Effector CD4-positive, alpha-beta T cell (primary cell): Measurements from ENCODE around the gene MAP4K3.

Source experiments
- DNase-seq: peaks from one replicate; pipeline ENCODE4 v3.0.0-alpha.2; 2020

Gene MAP4K3

DNA sequence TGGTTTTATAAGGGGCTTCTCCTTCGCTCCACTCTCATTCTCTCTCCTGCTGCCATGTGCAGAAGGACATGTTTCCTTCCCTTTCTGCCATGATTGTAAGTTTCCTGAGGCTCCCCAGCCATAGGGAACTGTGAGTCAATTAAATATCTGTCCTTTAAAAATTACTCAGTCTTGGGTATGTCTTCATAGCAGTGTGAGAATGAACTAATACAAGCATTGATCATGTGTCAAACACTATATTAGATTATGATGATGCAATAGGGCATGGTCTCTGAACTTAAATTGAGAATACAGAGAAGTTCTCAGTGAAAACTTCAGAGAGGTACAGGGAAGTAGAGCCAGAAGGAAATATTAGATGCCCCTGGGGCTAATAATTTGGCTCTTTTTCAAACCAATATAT lies 5.9 kb upstream of the MAP4K3 start:
- no peak for DNase-seq

DNA sequence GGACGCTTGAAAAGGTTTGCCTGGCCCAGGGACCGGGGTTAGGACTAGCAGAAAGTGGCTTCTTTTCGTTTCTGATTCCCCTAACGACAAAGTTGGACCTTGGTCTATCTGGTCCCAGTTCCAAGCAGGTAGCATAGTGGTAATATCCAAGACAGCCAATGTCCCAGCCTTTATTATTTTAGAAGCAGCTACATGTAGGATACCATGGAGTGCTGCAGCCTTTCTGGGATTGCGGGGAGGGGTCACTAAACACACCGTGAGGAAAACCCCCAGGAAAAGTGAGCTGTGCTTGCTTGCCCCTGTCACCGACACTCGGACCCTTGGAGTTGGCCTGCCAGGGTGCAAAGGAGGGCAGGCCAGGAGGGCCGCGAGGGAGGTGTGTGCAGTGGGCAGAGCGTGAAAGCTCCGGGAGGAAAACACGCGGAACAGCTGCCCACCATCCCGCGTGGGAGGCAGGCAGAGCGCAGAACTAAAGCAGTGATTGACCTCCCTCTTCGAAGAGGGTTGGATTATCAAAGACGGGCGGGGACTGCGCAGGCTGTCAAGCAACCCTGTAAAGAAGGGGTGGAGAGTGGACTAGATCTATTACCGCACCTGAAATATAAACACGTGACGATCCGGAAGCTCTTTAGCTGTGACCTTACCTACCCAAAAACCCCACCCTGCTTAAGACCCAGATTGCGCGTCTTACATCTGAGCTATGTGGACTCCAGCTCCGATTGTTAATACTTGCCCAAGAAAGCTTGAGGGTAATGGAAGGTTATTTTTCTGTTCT lies 624 bp upstream of the MAP4K3 start:
- peak; percentile 10 for DNase-seq

DNA sequence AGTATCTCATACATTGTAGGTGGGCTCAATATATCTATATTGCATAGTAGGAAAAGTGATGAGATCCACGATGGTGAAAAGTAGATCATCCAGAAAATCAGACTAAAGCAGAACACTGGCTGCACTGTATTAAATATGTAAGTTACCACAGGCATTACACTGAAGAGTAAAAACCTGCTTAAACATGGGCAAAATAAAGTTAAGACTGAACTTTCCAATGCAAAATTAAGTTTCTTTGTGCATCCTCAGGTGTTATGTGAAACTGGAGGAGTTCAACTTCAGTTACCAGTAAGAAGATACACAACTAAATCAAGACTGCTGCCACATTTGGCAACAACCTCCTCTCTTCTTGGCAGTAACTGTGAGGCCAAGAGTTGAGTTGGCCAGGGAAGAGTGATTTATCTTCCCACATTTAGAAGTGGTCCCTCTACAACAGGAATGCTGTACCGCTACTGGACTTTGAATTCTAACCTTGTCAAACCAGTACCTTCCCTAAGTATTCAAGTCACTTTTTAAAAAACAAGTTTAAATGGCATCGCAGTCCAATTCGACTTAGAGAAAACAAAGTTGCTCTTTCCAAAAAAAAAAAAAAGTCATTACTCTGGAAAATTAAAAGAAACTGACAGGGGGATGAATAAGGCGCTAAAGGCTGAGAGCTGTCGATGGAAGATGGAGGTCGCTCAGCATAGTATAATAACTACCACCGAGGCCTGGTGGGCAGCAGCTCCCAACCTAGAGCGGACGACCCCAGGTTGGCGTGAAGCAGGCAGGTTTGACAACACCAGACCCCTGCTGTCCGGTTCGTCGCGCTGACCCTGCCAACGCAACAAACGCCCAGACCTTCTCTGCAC lies 1.1 kb downstream of the MAP4K3 start:
- no peak for DNase-seq

DNA sequence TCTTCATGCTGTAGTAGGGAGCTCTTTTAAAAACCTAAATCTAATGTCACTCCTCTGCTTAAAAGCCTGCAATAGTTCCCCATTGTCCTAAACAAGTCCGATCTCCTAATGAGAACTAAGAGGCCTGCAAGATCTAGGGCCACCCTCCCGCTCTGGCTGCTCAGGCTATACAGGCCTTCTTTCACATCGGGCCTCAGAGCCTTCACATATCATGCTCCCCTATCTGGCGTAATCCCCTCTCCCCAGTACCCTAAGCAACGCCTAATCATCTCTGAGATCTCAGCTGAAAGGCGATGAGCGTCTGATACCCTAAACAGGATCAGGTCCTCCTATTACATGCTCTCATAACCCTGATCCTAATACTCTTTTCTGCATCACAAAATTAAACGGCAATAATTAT lies 1.9 kb downstream of the MAP4K3 start:
- no peak for DNase-seq

DNA sequence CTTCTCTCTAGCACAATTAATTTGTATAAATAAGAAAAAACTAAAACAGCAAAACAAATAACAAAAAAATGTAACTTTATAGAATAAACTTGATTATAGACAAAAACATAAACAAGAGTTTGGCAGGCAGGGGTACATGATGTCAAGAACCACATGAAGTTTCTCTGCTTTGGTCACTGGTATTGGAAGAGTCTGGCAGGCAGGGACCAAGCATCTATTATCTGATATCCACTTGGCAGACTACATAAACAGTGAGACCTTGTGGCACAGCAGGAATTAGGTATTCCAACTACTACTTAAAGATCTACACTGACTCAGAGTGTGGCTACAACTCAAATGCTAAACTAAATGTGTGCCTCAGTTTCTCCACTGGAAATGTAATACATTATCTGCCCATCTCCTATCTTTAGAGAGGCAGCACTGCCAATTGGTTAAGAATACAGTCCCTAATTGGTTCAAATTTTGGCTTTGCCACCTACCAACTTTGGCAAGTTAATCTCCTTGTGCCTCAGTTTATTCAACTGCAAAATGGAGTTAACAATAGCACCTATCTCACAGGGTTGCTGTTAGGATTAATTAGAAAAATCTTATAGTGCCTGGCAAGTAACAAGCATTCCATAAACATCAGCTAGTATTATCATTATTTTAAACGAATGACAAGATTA lies 2.7 kb downstream of the MAP4K3 start:
- no peak for DNase-seq

DNA sequence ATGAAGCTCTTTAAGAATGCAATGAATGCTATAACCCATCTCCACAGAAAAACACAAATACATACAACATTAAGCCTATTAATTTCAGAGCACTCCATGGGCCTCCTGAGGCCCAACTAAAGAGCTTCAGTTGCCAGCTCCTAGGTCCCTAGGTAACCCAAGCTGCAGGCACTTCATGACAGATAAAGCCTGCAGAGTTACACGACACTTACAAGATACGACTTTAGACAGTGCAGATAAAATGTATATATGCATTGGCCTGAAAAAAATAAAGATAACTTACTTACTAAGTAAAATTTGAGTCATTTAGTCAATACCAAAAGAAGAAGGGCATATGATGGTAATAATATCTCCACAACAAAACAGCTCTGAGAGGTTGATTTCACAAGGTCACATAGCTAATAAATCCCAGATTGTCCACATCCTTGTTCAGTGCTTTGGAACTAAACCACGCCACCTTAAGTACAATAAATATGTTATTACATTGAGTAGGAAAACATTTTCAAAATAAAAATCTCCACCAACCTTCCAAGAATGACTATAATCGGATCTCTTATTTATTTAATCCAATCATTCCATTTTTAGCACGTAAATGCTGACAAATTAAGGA lies 3.4 kb downstream of the MAP4K3 start:
- DNase-seq, result no peak

DNA sequence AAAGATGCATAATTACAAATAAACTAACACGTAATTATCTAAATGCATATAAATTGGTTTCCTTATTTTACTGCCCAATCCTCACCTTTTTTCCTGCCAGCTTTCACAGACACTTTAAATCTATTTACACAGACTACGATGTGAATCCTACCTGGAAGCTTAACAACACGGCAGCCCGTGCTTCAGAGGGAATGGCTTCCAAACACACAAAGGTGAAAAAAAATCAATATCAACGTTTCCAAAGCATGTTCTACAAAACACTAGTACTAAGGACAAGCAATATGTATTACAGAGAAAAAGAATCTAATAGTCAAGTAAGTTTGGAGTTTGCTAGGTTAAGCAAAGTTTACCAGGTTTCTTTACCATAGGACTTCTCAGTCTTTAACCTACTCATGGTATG lies 4.4 kb downstream of the MAP4K3 start:
- DNase-seq, result no peak

DNA sequence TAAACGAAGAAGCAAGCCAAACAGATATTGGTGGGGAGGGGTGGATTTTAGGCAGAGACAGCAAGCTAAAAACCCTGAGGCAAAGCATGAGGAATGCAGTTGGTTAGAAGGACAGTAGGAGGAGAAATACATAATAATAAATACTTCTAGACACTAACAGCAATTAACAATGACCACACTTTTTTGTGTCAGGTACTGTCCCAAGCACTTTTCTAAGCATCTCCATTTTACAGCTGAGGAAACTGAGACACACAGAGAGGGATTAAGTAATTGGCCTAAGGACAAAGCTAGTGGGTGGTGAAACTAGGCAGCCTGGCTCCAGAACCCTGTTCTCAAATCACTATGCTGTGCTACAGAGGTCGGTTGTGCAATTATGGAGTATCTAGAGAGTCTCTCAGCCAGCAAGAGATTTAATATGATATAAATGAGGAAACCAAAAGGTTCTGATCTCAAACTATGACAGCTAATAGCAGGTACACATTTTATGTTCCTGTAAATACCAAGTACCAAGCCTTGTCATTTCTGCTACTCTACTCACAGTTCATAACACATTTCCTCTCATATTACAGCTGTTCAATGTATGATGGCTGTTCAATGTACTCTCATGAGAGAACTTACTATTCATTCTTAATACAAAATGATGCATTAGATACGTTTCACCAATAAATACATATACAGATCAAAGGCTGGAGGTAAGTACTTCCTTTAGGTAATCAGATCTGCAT lies 5.3 kb downstream of the MAP4K3 start:
- DNase-seq, result no peak

DNA sequence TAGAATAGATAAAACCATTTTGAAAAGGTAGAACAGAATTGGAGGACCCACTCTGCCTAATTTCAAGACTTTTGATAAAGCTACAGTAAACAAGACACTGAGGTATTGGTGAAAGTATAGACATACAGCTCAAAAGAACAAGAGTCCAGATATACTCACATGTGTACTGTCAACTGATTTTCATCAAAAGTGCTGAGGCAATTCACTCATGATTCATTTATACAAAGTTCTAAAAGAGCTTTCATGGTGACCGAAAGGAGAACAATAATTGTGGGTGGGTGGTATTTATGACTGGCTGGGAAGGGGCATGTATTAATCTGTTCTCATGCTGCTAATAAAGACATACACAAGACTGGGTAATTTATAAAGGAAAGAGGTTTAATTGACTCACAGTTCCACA lies 7.3 kb downstream of the MAP4K3 start:
- no peak for DNase-seq

DNA sequence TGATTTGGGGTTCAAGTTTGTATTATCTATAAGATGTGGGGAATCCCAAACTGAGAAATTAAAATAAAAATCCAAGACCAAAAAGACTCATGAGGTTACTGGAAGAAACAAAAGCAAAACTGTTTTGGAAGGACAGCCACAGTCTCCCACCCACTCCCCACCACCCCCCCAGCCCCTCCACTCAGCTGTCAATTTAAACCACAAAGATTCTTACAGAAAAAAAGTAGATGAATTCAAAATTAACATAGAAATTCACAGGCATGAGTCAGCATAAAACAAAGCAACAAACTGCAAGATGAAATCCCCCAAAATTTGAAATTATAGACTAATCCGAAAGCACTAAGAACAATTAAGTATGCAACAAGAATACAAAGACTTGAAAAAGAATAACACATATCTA lies 12.1 kb downstream of the MAP4K3 start:
- DNase-seq, result no peak

DNA sequence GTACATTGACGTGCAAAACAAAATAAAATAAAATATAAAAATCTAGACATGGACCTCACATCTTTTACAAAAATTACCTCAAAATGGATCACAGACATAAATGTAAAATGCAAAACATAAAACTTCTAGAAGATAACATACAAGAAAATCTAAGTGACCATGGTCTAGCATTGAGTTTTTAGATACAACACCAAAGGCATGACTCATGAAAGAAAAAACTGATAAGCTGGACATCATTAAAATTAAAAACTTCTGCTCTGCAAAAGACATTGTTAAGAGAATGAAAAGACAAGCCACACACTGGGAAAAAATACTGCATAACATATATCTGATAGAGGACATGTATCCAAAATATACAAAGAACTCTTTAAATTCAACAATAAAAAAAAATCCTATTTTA lies 14.4 kb downstream of the MAP4K3 start:
- no peak for DNase-seq

DNA sequence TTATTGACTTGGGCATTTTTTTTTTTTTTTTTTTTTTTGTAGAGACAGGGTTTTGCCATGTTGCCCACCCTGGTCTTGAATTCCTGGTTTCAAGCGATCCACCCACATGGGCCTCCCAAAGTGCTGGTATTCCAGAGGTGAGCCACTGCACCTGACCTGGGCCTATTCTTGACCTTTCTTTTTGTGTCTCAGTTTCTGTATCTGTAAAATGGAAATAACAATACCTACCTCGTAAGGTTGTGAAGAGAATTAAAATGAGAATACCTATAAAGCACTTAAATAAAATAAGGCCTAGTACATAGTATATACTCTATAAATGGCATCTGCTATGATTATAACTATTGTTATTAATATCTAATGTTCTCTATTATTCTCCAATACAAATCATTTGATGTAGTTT lies 15.7 kb downstream of the MAP4K3 start:
- DNase-seq, result no peak

DNA sequence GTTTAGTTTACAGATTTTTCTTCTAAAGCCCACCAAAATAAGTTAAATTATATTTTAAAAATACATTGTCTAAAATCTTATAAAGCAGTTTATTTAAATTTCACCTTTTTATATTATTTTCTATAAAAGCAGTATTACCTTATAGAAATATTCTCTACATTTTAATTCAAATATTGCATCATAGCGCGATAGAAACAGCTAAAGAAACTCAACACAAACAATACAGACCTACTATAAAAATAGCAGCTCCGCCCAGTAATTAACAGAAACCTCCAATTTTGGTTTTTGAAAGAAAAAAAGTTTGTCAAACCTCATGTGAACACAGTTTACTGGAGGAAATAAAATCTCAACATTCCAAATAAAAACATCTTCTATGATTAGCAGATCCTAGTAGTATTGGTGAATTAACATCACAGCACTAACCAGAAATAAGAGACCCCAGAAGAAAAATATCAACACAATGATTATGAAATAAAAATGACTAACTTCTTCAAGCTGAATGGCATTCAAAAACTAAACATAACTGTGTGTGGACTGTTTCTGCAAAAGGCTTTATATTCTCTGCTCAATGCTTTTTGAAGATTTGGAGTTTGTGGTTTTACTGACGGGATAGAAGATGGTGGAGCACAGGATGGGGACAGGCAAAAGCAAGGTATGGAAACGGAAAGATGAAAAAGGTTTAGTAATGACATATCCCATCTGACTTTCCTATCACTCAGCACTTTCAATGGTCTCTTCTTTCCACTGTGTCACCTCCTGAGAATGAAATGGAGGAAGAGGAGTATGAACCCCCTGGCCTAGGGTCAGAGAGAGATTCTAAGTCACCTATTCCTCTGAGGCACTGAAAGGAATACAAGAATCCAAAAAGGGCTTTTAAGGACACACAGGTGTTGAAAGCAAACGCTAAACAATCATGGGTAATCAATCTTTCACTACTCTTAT lies 17.5 kb downstream of the MAP4K3 start:
- no peak for DNase-seq

DNA sequence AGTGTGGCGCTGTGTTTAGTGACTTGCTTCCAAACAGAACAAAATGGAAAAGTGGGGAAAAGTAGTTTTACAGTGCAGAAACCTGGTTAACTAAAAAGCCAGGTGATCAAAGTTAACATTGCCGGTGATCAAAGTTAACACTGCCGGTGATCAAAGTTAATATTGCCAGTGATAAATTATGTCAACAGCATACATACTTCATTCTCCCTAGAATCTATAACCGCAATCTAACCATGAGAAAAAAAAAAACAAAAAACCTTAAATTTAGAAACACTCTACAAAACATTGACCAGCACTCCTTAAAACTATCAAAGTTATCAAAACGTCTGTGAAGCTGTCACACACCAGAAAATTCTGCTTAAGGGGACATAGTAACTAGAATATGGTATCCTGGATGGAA lies 18.6 kb downstream of the MAP4K3 start:
- DNase-seq, result no peak

DNA sequence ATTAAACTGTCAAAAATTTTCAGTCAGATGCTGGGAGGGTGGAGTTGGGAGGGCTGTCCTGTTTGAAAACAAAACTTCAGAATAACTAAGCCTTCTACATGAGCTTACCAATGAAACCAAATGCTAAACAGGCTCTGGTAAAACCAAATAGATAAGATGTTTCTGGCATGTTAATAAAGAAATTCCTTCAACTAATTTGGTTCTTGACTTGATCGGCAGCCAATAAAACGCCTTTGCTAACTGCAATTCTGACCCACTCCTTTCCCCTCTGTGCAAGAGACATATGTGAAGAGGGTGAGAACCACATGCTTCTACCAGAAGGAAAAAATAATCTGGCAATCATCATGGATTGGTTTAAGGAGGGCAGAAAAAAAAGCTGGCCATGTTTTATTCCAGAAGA lies 20.9 kb downstream of the MAP4K3 start:
- no peak for DNase-seq

DNA sequence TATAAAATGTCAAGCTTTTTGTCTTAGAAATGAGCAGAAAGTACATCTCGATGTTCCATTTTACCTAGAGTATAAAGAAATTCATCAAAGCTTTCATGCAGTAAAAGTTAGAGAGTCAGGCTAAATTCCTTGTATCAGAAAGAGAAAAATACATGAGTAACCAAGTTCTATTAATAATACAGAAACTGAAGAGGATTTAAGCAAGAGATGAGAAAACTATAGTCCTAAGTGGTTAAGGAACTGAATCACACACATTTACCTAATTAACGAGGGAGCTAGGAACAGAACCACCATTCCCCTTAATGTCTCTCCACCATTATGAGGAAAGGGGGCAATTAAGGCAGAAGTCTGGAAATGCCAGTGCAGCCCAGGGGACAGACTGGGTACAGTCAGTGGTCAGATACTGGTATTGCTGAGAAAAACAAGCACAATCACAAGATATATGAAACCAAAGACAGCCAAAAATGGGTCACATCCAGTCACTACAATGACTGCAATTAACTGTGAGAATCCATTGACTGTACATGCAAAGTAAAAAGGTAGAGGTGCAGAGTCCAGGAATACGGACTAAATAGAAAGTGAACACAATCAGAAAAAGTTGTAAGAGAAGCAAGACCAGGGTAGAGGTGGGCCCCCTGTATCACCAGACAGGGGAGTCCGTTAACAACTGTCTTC lies 23.9 kb downstream of the MAP4K3 start:
- DNase-seq, result no peak

DNA sequence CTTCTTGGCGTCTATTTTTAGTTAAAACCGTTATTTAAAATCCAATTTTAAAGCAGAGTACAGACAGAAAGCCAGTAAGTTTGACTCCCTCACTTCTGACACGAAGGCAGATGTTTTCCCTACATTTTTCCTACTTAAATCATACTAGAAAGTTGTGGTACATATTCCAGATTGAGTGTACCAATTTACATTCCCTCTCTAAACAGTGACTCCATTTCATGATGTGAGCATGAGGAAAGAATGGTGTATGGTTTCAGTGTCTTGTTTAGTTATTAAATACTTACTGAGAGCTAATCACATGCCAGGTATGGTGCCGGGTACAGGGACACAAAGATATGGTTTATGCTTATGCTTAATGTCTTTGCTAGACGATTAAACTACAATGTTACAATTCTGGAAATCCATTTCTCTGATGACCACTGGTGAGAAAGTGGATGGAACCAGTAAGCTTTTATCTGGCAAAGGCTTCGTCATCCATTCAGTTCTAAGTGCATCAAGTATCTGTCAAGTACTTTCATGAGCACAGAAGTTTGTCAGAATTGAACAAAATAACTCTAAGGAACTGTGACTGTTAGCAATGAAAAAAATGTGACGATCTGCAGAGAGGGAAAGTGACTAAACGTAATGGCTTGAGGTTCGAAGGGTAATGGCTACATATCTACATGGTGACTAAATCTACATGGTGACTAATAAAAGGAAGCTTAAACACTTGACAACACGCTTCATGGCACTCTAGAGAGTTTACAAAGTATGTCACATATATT lies 25.7 kb downstream of the MAP4K3 start:
- no peak for DNase-seq

DNA sequence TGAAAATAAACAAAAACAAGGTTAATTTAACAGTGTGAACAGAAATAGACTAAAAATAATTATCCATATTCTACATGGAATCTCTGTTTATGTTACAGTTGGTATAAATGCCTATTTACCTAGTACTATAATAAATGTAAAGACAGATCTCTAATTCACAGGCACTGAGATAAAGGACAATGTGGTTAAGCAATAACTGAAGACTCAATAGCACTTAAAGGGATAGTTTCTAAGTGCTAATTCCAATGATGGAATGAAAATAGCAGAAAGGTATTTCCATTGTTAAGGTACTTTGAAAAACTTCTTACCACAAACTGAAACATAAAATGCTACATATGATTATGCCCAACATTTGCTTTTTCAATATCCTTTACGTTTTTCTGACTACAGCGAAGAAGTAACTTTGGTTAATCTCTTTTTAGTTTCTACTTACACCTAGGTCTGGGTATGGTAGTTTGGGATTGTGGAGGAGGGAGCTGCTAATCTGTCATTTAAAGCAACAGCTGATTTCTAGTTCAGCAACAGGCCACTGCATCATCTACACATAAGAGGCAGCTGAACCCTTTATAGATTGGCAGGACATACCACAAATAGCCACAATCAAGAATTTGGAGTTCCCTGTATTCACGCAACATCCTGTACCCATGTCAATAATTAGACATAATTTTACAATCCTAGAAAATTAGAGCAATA lies 27.2 kb downstream of the MAP4K3 start:
- DNase-seq, result no peak

DNA sequence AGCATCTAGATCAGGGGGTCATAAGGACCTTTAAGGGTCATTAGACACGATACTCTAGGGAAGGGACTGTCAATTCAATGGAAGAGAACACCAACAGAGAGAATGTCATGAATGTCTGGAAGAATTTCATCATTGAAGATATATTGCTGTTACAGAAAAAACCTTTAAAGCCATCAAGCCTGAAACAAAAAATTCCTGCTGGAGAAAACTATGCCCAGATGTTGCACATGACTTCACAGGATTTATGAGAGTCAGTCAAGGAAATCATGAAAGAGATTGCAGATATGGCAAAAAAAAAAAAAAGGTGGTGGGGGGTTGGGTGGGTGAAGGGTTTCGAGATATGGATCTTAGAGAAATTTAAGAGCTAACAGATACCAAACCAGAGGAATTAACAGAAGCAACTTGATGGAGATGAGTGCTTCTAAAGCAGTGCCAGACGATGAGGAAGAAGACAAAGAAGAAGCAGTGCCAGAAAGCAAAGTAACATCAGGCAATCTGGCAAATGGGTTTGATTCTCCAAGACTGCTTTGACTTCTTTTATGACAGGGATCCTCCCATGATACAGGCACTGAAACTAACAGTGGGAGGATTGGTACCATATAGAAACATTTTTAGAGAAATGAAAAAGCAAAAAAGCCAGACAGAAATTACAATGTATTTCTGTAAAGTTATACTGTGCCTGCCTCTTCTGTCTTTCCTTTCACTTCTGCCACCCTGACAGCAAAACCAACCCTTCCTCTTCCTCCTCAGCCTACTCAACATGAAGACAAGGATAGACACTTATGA lies 28.5 kb downstream of the MAP4K3 start:
- no peak for DNase-seq
